Activated CD4-positive, CD25-positive, alpha-beta regulatory T cell treated with anti-CD3 and anti-CD28 coated beads, Interleukin-2, amount 50 U/mL, for 16 hours (primary cell): ENCODE results near the gene VAV1.
"Not testable (repeated sequence)": the region's sequence is repeated elsewhere in the genome, so short reads cannot be mapped to it uniquely, and the experiment has no call there.

Source experiments
- DNase-seq: peaks from one replicate; pipeline ENCODE4 v3.0.0-alpha.2; 2020; ENCODE audit warnings: low read depth, low spot score

VAV1 gene

DNA sequence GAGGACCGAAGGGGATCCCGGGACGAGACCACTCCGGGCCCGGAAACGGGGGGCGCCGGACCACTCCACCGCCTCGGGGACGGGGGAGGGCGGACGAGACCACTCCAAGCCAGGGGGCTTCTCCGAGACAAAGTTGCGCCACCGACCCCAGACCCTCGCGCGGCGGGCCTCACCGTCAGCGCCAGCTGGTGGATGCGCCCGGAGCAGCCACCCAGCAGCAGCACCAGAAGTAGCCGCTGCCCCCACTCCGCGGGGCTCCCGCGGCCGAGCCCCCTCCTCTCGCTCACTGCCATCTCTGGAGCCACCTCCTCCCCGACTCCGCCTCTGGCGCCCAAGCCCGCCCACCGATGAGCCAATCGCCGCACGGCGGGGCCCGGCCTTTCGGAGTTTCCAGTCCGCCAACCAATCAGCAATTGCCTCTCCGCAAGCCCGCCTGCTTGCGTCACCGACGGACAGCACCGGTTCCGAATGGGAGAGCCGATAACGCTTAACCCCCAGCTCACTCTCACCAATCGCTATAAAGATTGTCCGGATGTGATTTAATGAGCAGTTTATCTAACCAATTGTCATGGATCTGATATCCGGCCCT lies 35.1 kb upstream of the VAV1 start, which contains the start of gene GPR108:
TSS of gene GPR108 (minus strand) at position 297 of the 589 bp plus-strand sequence. CDS start at position 293, 4 bp downstream.
- peak; percentile 99 for DNase-seq

DNA sequence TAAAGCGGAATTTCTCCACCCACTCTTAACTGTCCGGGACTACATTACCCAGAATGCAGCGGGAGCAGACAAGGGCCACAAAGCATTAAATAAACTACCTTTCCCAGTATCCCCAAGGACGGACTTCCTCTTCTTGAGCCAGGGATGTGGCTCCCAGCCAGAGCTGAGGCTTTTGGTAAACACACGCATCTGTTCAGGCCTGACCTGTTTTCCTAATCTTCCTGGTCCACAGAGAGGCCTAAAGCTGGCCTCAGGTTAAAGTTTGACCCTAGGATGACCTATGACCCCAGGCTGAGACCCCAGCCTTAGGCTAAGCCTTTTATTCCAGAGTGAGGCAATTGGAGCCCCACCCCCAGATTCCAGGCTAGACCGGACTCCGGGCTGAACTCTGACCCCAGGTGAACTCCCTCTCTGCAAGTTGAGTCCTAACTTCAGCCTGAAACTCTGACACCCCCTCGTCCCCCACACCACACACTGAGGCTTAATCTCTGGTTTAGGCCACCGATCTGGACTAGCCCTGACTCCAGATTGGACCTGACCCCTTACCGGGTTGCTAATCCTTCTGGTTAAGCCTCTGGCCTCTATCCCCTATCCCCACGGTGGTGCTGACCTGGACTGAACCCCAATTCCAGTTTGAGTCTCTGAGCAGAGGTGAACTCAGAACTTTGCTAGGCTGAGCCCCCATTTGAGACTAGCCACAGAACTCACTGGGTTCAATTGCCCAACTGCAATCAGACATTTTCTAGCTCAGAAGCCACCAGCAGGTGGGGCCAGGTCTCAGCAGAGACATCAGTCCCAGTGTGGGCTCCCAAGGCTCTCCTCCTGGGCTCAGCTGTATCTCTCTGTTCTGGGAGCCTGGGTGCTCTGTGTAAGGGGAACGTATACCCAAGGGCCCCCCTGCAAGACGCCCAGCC lies 34.4 kb upstream of the VAV1 start:
- peak; percentile 55 for DNase-seq

DNA sequence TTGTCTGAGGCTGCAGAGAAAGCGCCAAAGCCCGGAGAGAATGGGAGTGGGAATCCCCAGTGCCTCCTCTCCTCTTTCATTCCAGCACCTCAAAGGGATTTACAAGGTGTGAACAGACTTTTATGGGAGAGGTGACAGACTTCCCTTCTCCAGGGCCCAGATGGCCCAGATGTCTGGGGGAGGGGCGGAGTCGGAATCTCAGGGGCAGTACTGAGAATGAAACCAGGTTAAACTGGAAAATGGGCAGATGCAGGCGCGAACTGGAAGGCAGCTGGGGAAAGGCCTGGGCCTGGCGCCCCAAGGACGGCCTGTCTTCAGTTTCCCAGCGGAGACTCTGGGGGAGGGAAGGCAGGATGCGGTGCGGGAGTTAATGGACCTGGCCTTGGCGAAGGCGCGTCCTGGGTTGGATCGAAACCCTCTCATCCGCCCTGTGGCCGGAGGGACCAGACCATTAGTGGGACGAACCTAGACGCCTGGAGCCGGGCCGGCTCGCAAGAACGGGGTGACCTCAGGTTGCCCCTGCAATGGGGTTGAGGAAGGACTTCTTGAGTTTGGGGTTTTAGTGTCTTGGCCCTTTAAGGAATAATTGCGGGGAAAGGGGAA lies 33.6 kb upstream of the VAV1 start:
- no peak for DNase-seq

DNA sequence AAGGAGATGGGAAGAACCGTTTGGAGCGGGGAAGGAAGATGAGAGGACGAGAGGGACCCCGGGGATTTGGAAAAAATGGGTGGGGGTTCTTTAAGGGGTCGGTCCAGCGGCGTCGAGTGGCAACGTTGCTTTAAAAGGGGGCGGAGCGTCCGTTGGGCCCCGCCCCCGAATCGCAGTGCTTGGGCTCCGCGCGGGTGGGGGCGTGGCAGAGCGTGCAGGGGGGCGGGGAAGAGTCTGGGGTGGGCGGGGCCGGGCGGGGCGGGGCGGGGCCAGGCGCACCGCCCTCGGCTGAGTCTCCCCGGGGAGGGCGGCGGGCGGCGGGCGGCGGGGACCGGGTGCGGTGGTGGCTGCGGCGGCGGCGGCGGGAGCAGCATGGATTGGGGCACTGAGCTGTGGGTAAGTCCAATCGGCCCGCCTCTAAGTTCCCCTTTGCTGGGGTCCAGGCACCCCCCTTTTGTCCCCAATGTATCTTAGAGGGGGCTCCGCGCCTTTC lies 33.1 kb upstream of the VAV1 start, which contains the start of gene TRIP10:
TSS of gene TRIP10 (plus strand) at position 291 of the 493 bp plus-strand sequence. CDS start at position 373, 82 bp downstream.
- peak; percentile 69 for DNase-seq

DNA sequence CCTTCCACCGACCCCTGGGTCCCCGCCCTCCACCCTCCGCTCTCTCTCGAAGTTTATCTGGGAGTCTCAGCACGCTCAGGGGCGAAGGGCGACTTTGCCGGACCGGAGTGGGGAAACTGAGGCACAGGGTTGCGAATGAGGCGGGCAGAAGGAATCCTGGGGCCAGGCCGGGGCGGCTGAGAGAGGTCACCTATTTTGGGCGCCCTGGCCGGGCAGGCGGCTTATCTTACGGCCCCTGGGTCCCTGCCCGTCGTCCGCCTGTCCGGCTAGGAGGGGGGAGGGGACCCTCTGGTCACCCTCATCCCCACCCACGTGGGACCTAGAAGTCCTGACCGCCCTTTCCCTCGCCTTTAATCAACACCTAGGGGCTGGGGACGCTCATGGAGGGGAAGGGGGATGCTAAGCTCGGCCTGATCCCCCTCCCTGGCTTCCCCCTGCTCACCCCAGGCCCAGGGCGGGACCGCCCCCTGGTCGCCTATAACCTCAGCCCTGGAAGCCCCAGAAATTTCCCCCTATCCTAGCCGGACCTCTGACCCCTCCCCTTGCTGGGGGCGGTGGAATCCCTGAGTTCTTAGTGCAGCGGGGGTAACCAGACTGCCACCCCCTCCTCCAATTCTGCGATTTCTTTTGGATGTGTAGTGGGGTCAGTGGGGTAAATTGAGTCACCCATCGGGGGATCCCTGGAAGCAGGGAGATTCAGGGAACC lies 32.5 kb upstream of the VAV1 start:
- no peak for DNase-seq

DNA sequence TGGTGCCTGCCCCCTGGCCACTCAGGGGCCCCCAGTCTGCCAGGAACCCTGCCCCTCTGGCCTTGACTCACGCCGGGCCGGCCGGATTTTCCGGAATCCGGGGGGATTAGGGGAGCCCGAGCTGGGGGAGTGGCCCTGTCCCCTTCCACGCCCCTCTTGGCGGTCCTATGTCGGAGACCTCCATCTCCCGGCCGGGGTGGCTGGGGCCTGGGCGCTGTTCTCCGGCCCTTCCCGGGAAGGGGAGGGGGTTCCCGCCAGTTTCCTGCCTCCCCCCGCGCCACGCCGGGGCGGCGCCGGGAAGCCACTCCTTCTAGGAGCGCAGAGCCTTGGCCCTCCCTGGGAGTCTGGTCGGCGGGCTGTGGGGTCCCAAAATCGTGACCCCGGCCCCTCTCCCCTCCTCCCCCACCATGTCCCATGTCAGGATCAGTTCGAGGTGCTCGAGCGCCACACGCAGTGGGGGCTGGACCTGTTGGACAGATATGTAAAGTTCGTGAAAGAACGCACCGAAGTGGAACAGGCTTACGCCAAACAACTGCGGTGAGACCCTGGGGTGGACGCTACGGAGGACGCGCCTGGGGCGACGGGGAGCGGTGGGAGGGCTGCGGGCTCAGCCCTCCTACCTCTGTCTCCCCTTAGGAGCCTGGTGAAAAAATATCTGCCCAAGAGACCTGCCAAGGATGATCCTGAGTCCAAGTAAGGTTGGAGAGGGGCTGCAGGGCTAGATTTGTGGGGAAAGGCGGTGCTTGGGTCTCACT lies 31.7 kb upstream of the VAV1 start:
- DNase-seq = no peak

DNA sequence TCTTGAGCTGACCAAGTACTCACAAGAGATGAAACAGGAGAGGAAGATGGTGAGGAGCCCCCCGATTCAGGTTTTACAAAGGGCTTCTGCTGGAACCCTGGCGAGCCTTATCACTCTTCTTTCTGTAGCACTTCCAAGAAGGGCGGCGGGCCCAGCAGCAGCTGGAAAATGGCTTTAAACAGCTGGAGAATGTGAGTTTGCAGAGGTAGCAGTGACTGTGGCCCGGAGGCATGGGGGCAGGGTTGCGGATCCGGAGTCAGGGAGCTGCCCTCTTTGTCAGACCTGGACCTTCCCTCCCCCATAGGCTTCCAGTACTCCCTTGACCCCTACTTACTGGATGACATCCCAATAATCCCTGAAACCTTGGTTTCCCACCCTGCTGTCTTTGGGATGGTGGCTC lies 29.4 kb upstream of the VAV1 start:
- DNase-seq = no peak

DNA sequence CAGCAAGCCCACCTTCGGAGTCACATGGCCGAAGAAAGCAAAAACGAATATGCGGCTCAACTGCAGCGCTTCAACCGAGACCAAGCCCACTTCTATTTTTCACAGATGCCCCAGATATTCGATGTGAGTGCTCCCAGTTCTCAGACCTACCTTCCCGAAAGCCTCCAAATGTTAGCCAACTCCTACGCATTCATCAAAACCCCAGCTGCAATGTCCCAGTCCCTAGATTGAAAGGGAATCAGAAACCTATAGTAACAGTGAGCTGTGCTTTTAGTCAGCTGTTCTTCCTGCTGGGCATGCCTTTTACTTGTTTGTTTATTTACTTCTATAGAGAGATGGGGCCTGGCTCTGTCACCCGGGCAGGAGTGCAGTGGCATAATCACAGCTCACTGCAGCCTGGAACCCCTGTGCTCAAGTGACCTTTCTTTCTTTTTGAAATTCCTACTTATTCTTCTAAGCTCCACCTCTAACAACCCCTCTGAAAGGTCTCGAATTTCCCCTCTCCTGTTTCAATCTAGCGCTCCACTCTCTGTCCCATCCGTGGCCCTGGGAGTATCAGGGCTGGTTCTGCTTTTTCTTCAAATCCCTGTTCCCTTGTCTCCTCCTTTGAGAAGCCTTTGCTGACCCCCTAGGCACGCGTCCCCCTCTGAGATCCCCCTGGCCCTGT lies 28.7 kb upstream of the VAV1 start:
- DNase-seq = no peak

DNA sequence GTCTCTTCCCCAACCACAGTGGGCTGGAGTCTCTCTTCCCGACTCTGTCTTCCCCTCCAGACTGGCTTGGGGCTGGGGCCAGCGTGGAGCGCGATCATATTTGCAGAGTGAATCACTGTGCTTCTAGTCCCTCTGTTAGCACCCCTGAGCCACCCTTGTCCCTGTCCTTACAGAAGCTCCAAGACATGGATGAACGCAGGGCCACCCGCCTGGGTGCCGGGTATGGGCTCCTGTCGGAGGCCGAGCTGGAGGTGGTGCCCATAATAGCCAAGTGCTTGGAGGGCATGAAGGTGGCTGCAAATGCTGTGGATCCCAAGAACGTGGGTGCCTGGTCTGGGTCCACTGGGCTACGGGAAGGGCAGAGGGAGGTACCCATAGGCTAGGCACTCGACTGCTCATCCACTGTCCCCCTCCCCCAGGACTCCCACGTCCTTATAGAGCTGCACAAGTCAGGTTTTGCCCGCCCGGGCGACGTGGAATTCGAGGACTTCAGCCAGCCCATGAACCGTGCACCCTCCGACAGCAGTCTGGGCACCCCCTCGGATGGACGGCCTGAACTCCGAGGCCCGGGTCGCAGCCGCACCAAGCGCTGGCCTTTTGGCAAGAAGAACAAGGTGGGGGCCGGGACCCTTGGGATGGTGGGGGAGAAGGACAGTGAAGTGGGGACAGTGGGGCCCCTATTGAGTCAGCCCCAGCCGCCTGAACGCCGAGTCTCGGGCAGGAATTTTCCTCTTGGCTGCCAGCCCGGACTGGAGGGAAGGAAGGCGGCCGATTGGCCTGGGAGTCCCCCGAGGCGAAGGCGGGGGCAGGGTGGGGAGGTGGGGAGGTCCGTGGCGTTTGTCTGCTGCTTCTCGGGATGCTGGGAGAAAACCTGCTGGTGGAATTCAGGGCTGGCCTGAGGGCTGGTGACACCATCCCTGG lies 27.9 kb upstream of the VAV1 start:
- no peak for DNase-seq

DNA sequence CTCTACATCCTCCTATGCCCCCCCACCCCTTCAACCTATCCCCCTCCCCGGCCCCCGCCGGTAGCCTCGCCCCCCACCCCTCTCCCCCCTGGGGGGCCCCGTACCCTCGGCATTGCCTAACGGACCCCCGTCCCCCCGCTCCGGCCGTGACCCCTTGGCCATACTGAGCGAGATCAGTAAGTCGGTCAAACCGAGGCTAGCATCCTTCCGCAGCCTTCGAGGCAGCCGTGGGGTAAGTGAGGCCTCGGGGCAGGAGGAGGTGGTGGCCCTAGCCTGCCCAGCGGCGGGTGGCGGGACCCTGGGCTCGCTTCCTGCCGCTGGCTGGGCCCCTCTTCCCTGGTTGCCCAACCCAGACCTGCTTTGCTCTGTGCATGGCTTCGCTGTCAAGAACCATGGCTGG lies 26.5 kb upstream of the VAV1 start:
- DNase-seq = no peak

DNA sequence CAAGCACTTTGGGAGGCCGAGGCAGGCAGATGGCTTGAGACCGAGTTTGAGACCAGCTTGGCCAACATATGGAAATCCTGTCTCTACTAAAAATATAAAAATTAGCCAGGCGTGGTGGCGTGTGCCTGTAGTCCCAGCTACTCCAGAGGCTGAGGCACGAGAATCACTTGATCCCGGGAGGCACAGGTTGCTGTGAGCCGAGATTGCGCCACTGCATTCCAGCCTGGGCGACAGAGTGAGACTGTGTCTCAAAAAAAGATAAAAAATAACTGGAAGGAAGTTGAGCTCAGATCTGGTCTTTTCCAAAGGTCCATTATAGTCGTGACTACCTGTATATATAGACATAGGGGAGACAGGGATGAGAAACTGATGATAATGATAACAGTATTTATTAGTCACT lies 24.0 kb upstream of the VAV1 start:
- not testable (repeated sequence) for DNase-seq

DNA sequence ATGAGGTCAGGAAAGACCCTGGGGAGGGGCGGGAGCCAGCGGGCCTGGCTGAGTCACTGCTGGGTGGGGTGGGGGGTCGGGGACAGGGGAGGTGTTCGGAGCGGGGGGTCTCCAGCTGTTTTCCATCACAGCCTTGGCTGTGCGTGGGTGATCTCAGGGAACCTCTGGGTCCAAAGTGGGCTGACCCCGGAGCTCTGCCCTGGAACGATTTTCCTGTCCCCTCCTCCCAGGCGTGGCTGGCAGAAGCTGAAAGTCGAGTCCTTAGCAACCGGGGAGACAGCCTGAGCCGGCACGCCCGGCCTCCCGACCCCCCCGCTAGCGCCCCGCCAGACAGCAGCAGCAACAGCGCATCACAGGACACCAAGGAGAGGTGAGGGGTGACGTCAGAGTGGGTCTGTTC lies 22.4 kb upstream of the VAV1 start:
- no peak for DNase-seq

DNA sequence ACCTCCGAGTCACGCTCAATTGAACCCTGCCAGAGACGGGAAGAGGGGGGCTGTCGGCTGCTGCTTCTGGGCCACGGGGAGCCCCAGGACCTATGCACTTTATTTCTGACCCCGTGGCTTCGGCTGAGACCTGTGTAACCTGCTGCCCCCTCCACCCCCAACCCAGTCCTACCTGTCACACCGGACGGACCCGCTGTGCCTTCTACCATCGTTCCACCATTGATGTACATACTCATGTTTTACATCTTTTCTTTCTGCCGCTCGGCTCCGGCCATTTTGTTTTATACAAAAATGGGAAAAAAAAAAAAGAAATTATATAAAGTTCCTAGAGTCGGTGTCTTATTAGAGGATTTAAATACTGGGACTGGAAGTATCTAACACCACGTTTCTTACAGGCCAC lies 21.3 kb upstream of the VAV1 start:
- no peak for DNase-seq

DNA sequence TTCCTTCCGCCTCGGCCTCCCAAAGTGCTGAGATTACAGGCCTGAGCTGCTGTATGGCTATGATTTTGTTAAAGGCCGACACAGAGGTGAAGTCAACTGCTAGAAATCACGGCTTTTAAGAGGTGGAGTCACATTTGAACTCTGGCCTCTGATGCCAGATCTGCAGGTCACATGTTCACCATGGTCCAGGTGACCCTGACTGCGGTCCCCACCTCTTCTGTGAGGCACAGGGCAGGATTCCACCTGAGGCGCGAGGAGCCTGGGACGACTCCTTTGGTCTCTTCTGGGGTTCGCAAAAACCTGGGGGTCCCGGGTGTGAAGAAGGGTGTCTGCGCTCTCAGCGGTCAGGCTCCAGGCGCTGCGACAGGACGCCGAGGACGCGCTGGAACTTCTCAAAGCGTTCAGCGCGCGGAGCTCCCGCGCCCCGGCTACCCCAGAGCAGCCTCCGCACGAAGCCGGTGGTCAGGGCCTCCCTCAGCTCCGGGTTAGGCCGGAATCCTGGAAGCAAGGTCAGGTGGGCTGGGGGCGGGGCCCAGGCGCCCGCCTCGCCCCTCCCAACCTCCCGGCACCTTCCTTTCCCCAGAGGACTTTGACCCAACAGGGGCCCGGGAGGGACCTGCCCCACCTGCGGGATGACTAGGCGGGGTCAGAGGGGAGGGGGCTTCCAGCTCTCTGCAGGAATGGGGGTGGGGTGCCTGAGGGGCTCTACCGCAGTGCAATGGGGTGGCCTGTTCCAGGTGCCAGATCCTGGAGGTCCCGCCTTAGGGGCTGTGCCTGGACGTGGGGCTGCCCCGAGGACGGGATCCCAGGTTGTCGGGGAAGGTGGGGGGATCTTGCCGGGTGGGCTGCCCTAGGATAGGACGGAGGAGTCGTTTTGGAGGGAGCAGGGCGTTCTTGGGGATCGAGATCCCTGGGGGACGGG lies 20.0 kb upstream of the VAV1 start:
- DNase-seq = no peak

DNA sequence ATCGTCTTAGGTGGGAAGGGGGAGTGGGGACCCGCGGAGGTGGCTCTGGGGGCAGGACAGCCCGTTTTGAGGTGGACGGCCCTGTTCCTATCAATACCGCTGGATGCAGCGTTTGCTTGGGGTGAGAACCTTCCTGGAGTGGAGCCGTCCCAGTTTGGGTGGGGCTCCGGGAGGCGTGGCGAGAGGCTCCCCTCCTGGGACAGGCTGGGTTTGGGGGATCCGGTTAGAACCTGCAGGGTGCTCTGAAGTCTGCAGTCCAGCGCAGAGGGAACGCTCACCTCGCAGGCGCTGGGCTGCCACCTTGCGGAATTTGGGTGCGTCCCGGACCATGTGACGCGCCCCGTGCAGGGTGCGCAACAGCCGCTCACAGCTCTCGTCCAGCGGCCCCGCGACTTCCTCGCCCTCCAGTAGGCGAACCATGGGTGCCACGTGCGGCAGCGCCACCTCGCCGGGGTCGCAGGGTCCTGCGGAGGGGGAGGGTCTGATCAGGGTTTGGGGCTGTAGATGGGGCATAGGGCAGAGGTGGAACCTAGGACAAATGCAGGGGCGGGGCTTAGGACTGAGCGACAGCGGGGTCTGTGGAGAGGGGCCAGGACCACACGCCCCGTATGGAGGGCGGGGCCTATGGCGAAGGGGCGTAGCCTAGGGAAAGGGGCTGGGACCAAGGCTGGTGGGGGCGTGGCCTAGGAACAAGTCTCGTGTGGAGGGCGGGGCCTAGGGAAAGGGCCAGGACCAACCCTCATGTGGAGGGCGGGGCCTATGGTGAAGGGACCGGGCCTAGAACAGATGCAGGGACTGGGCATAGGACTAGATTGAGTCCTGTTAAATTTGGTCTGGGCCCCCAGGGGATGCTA lies 19.1 kb upstream of the VAV1 start:
- DNase-seq = peak; percentile 55

DNA sequence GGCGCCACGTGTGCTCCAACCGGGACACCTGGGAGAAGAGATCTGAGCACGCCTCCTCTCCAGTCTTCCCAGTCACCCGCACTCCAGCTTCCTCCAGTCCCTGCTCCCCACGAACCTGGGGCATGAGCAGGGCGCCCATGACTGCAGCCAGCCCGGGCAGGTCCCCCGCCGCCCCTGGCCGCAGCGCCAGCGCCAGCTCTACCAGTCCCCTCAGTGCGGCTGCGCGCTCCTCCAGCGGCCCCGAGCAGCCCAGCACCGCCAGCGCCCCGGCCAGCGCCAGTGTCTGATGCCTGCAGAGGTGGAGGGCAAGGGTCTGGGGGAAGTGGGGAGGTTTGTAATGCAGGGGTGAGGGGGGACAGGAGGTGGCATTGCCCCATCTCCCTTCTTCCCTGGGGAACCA lies 18.4 kb upstream of the VAV1 start:
- DNase-seq = no peak
